Neural crest cell (in vitro differentiated cells): Measurements from ENCODE around the gene EVI2B. TPM values are rescaled to one million over a fixed set of nuclear protein-coding genes. Genes with fewer than 3 reads are reported as not detected.

Experiments
- DNase-seq: peaks from one replicate; pipeline ENCODE4 v3.0.0; 2021; ENCODE audit warnings: low read depth, mixed read lengths, low spot score
- H3K27ac Mint-ChIP-seq: one replicate; pipeline ENCODE4 v1.8.0; 2021; ENCODE audit warnings: mild to moderate bottlenecking, mixed read lengths; ENCODE audit not compliant: unreplicated experiment
- H3K27me3 Mint-ChIP-seq: 2 replicates; pipeline ENCODE4 v1.8.0; 2021; ENCODE audit warnings: low read depth, mild to moderate bottlenecking, mixed read lengths
- H3K36me3 Mint-ChIP-seq: 2 replicates; pipeline ENCODE4 v1.8.0; 2021; ENCODE audit warnings: low read depth, mild to moderate bottlenecking, mixed read lengths
- H3K4me1 Mint-ChIP-seq: 2 replicates; pipeline ENCODE4 v1.8.0; 2021; ENCODE audit warnings: mixed read lengths
- H3K4me3 Mint-ChIP-seq: one replicate; pipeline ENCODE4 v1.8.0; 2021; ENCODE audit warnings: mild to moderate bottlenecking, mixed read lengths
- H3K9me3 Mint-ChIP-seq: 2 replicates; pipeline ENCODE4 v1.8.0; 2021; ENCODE audit warnings: mixed read lengths
- total RNA-seq: library from RNA; stranded (reverse); gene quantifications from 2 replicates; pipeline ENCODE4 v1.2.1, GENCODE V29; 2021
- TF ChIP-seq, protein P1 (sequence below): fragments of 200-600 bp; sonication (generic); conservative IDR thresholded peaks from 2 replicates; pipeline ENCODE4 v1.5.0; 2021; ENCODE audit warnings: antibody characterized with exemption, mild to moderate bottlenecking

EVI2B gene
- total RNA-seq, 1 donor from 2014 or later: not detected

DNA sequence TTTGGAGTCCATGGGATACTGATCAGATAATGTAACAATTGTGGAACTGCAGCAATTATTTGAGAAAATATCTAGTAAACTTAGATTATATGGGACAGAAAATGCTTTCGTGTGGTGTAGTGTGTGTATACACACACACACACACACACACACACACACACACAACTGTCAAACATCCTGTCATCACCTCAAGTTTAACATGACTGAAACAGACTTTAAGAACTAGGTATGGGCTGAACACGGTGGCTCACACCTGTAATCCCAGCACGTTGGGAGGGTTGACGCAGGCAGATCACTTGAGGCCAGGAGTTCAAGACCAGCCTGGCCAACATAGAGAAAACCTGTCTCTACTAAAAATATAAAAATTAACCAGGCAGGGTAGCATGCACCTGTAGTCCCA is 8.1 kb upstream of the EVI2B start:
- Mint-ChIP-seq H3K9me3 (no peaks in the 10 kb centered on the region), H3K27ac (no peak overlapping the region), H3K27me3 (no peaks in the 10 kb centered on the region), H3K4me3 (no peak overlapping the region), H3K4me1 (peaks cover 24% of the 10 kb centered on the region), H3K36me3 (no peaks in the 10 kb centered on the region)
- TF ChIP-seq, protein P1, sequence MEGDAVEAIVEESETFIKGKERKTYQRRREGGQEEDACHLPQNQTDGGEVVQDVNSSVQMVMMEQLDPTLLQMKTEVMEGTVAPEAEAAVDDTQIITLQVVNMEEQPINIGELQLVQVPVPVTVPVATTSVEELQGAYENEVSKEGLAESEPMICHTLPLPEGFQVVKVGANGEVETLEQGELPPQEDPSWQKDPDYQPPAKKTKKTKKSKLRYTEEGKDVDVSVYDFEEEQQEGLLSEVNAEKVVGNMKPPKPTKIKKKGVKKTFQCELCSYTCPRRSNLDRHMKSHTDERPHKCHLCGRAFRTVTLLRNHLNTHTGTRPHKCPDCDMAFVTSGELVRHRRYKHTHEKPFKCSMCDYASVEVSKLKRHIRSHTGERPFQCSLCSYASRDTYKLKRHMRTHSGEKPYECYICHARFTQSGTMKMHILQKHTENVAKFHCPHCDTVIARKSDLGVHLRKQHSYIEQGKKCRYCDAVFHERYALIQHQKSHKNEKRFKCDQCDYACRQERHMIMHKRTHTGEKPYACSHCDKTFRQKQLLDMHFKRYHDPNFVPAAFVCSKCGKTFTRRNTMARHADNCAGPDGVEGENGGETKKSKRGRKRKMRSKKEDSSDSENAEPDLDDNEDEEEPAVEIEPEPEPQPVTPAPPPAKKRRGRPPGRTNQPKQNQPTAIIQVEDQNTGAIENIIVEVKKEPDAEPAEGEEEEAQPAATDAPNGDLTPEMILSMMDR: no peak
- DNase-seq: no peak

DNA sequence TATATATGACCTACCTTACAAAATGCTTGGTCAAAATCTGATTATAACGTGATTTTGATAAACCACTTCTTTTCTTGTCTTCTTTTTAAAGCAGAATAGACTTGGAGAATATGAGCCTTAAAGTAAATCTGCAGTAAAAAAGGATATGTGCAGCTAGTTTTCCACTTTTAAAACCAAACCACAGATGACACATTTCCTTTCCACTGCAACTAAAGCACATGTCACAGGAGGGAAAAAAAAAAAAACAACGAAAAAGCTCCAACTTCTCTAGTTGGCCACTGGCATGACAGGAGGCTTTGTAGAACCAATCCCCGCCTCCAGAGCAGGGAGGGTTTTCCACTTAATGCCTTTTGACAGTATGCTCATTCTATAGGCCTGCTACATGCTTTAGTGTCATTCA is 7.6 kb upstream of the EVI2B start, which contains the start of gene EVI2A:
TSS of gene EVI2A (minus strand) at position 142 of the 400 bp plus-strand sequence. CDS start 2,609 bp downstream, outside the sequence.
- no peaks in the 10 kb centered on the region for H3K9me3 Mint-ChIP-seq
- no peaks in the 10 kb centered on the region for H3K36me3 Mint-ChIP-seq
- no peak within 1 kb of the TSS for H3K27ac Mint-ChIP-seq
- TF ChIP-seq, protein P1: no peak
- DNase-seq: no peak
- H3K27me3 Mint-ChIP-seq: no peaks in the 10 kb centered on the region
- H3K4me1 Mint-ChIP-seq: peaks cover 24% of the 10 kb centered on the region
- no peak within 1 kb of the TSS for H3K4me3 Mint-ChIP-seq

DNA sequence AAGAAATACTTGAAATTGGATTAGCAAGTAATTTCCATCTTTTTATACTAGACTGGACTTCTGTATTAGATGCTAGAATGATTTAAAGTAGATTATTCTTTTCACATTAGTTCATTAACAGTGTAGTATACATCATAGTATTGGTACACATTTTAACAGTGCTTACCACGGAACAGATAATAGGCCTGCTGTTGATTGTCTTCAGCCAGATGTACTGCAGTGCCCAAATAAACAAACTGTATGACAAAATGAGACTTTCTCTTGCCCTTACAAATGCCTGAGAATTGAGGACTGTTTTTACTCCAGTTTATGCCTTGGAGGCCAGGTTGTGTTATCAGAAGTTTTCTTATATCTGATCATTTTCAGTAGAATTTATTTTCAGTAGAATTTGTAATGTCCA is 6.9 kb upstream of the EVI2B start:
- Mint-ChIP-seq H3K27me3 (no peaks in the 10 kb centered on the region), H3K4me3 (no peak overlapping the region), H3K36me3 (no peaks in the 10 kb centered on the region), H3K27ac (no peak overlapping the region), H3K4me1 (peaks cover 24% of the 10 kb centered on the region), H3K9me3 (no peaks in the 10 kb centered on the region)
- no peak for DNase-seq
- TF ChIP-seq, protein P1: no peak

DNA sequence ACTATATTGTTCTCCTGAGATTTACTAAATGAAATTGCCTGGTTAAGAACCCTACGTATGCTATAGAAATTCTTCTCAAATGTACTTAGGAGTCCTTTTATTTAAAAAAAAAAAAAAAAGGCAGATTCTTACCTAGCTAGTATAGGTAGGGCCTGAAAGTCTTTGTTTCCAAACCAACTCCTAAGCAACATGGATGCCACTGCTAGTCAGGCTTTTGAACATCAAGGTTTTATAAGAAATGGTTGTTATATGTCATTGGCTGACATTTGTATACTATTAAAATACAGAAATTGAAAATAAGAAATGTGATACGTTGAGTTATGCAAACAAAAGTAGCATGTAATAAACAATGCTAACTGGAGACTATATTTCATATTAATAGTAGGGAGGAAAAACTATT is 6.4 kb upstream of the EVI2B start:
- TF ChIP-seq, protein P1: no peak
- H3K27ac Mint-ChIP-seq: no peak overlapping the region
- H3K4me1 Mint-ChIP-seq: peaks cover 24% of the 10 kb centered on the region
- DNase-seq: no peak
- H3K4me3 Mint-ChIP-seq: no peak overlapping the region
- H3K36me3 Mint-ChIP-seq: no peaks in the 10 kb centered on the region
- no peaks in the 10 kb centered on the region for H3K27me3 Mint-ChIP-seq
- no peaks in the 10 kb centered on the region for H3K9me3 Mint-ChIP-seq

DNA sequence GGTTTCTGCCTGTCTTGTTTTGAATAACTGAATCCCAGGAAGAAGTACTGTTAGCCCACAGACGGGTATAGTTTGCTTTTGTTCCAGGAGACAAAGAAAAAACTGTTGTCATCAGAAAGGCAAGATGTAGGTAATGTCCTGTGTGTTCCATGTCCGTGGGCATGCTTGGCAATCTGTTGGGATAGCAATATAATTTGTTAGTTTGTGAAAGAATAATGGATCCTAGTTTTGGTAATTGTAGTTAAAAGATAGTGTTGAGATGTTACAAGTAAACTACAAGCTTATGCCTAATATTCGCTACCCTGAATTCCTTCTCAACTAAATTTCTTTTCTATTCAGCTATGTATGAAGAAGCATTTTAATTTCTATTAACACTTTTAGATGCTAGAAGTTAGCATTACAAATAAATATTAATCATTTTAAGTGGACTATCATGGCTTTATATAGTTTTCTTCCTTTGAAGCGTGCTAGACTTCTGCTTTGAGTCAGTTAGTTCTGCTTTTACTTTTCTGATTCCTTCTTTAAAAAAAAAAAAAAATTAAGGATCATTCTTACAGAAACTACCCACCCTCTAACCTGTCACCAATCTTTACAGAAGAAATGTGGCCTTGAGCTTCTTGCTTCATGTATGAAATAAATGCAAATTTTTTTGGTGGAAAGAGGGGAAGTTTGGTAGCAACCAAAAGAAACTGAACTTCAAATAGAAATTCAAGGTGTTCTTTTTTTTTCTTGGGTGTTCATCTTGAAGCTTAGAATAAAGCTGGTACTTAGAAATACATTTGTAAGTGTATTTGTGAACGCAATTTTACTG is 5.2 kb upstream of the EVI2B start:
- Mint-ChIP-seq H3K4me1 (peaks cover 24% of the 10 kb centered on the region), H3K27ac (no peak overlapping the region), H3K36me3 (peaks cover 3% of the 10 kb centered on the region), H3K27me3 (no peaks in the 10 kb centered on the region), H3K4me3 (no peak overlapping the region), H3K9me3 (no peaks in the 10 kb centered on the region)
- TF ChIP-seq, protein P1: no peak
- no peak for DNase-seq
